Uterus (tissue), 4 donors: ENCODE data around the gene ATP13A3. TPM values are rescaled to one million over a fixed set of nuclear protein-coding genes. Genes with fewer than 3 reads are reported as not detected.
"Not testable (repeated sequence)": the region's sequence is repeated elsewhere in the genome, so short reads cannot be mapped to it uniquely, and the experiment has no call there.

Source experiments
- DNase-seq, 2 donors: peaks; one replicate each; pipeline ENCODE4 v3.0.0-alpha.2; 2019 to 2020
- H3K27ac ChIP-seq, 2 donors: fragments of 200-600 bp; sonication (generic); 1 replicate in 1 of 2; 2 replicates in 1 of 2; pipeline ENCODE4 v1.5.1; 2016 to 2018
- H3K27me3 ChIP-seq, 2 donors: fragments of 200-600 bp; sonication (generic); one replicate each; pipeline ENCODE4 v1.5.1; 2018 to 2019; ENCODE audit warnings: control low read depth in 1 of 2
- H3K36me3 ChIP-seq, 2 donors: fragments of 200-600 bp; sonication (generic); one replicate each; pipeline ENCODE4 v1.5.1; 2019; ENCODE audit warnings: control low read depth in 1 of 2
- H3K4me1 ChIP-seq, 2 donors: fragments of 200-600 bp; sonication (generic); one replicate each; pipeline ENCODE4 v1.5.1; 2018 to 2019; ENCODE audit warnings: control low read depth in 1 of 2
- H3K4me3 ChIP-seq, 2 donors: fragments of 200-600 bp; sonication (generic); 1 replicate in 1 of 2; 2 replicates in 1 of 2; pipeline ENCODE4 v1.5.1; 2018 to 2019; ENCODE audit warnings: mild to moderate bottlenecking in 1 of 2
- H3K9me3 ChIP-seq, 2 donors: fragments of 200-600 bp; sonication (generic); one replicate each; pipeline ENCODE4 v1.5.1; 2019; ENCODE audit warnings: control low read depth in 1 of 2
- POLR2A ChIP-seq, 2 donors: fragments of 450-650 bp; IDR thresholded peaks; one replicate each; pipeline ENCODE4 v1.6.1; 2016; ENCODE audit warnings: antibody characterized with exemption in 2 of 2, mild to moderate bottlenecking in 1 of 2, moderate library complexity in 1 of 2
- intact Hi-C: fragments of 100-400 bp; cut with DNase I; formaldehyde crosslinking; loops from one replicate; pipeline ENCODE4 v1.15.1; 2023; ENCODE audit warnings: low total_unique reads
- total RNA-seq, 4 donors: library from RNA; depleted of rRNA in 3 of 4; stranded (reverse); fragments of >200 nt in 3 of 4; gene quantifications; one replicate each; pipeline versions ENCODE4 v1.1.0 to v1.2.4, GENCODE V29; 2014 to 2023
- TF ChIP-seq, protein P1 (sequence below), 4 experiments: fragments of 200-600 bp in 2 of 4; fragments of 450-650 bp in 2 of 4; sonication (generic) in 2 of 4; IDR thresholded peaks; one replicate each; pipeline ENCODE4 v1.5.1; 2016 to 2019; ENCODE audit warnings: antibody characterized with exemption in 4 of 4, mild to moderate bottlenecking in 2 of 4, moderate library complexity in 1 of 4
- donor health status: DM: yes; HTN: yes; CAD: no.

ATP13A3 gene
- total RNA-seq, 4 donors from 2014 or later = 43.3 to 148 (median 82.9) TPM

DNA sequence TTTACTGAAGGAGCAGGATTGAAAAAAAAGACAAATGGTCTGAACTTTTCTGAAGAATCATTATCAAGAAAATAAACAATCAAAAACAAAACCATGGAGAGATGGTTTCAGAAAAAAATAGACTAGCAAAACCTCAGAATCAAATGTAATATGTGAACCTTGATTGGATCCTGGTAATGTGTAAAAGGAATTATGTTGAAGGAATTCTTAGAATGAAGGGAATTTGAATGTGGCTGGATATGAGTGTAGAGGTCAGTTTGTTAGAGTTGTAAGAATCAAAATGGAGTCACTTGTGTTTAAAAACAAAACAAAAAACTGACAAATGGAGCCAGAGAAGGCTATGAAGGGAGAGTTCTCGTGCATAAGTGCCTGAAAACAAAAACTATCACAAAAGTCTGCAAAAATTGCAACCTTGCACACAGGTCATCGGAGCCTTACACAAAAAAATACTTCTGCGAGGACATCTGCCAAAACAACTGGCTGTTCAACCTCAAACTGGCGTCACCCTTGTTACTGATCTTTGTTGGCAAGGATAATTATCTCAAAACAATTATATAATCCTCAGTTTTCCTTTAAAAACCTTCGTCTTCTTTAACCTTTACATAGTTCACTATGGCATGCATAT lies 19.1 kb upstream of the ATP13A3 start:
- H3K9me3 ChIP-seq = no peaks in the 10 kb centered on the region
- no peak overlapping the region for H3K27ac ChIP-seq
- no peaks in the 10 kb centered on the region for H3K27me3 ChIP-seq
- DNase-seq = no peak
- TF ChIP-seq POLR2A (IDR thresholded peaks at IDR 0.05) = no peak
- TF ChIP-seq, protein P1, sequence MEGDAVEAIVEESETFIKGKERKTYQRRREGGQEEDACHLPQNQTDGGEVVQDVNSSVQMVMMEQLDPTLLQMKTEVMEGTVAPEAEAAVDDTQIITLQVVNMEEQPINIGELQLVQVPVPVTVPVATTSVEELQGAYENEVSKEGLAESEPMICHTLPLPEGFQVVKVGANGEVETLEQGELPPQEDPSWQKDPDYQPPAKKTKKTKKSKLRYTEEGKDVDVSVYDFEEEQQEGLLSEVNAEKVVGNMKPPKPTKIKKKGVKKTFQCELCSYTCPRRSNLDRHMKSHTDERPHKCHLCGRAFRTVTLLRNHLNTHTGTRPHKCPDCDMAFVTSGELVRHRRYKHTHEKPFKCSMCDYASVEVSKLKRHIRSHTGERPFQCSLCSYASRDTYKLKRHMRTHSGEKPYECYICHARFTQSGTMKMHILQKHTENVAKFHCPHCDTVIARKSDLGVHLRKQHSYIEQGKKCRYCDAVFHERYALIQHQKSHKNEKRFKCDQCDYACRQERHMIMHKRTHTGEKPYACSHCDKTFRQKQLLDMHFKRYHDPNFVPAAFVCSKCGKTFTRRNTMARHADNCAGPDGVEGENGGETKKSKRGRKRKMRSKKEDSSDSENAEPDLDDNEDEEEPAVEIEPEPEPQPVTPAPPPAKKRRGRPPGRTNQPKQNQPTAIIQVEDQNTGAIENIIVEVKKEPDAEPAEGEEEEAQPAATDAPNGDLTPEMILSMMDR (IDR thresholded peaks at IDR 0.05) = no peak
- H3K4me3 ChIP-seq = no peak overlapping the region
- intact Hi-C loops = no loop called here
- no peaks in the 10 kb centered on the region for H3K4me1 ChIP-seq
- no peaks in the 10 kb centered on the region for H3K36me3 ChIP-seq

DNA sequence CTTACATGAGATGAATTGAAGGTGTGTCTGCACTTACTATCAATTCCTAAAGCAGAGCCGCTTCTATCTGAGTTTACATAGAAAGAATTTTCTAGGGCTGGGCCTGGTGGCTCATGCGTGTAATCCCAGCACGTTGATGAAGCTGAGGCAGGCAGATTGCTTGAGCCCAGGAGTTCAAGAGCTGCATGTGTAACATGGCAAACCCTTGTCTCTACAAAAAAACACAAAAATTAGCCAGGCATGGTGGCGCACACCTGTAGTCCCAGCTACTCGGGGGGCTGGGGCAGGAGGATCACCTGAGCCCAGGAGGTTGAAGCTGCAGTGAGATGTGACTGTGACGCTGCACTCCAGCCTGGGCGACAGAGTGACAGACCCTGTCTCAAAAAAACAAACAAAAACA lies 18.1 kb upstream of the ATP13A3 start:
- no peaks in the 10 kb centered on the region for H3K4me1 ChIP-seq
- H3K27ac ChIP-seq = no peak overlapping the region
- TF ChIP-seq, protein P1 (IDR thresholded peaks at IDR 0.05) = no peak
- TF ChIP-seq POLR2A (IDR thresholded peaks at IDR 0.05) = no peak

DNA sequence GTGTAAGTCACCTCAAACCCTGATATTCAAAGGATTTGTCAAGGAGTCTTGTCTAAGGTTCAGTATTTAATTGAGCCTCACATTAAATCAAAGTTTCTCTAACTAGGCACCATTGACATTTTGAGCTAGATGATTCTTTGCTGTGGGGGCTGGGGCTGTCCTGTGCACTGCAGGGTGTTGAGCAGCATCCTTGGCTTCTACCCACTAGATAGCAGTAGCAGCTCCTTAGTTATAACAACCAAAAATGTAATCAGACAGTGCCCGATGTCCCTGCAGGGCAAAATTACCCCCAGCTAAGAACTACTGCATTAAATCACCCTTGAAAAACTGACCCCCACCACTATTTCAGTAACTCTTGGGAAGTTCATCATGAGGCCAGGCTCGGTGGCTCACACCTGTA lies 17.3 kb upstream of the ATP13A3 start:
- H3K27ac ChIP-seq = no peak overlapping the region
- intact Hi-C loops = no loop called here
- DNase-seq = no peak
- no peaks in the 10 kb centered on the region for H3K27me3 ChIP-seq
- no peaks in the 10 kb centered on the region for H3K4me1 ChIP-seq
- H3K36me3 ChIP-seq = no peaks in the 10 kb centered on the region
- H3K4me3 ChIP-seq = no peak overlapping the region
- no peaks in the 10 kb centered on the region for H3K9me3 ChIP-seq
- TF ChIP-seq, protein P1 (IDR thresholded peaks at IDR 0.05) = no peak
- TF ChIP-seq POLR2A (IDR thresholded peaks at IDR 0.05) = no peak

More for the DNA sequence above, 18.1 kb upstream of the ATP13A3 start:
- no peaks in the 10 kb centered on the region for H3K27me3 ChIP-seq
- H3K9me3 ChIP-seq = no peaks in the 10 kb centered on the region
- intact Hi-C loops = no loop called here
- no peak overlapping the region for H3K4me3 ChIP-seq
- DNase-seq = no peak
- H3K36me3 ChIP-seq = no peaks in the 10 kb centered on the region

DNA sequence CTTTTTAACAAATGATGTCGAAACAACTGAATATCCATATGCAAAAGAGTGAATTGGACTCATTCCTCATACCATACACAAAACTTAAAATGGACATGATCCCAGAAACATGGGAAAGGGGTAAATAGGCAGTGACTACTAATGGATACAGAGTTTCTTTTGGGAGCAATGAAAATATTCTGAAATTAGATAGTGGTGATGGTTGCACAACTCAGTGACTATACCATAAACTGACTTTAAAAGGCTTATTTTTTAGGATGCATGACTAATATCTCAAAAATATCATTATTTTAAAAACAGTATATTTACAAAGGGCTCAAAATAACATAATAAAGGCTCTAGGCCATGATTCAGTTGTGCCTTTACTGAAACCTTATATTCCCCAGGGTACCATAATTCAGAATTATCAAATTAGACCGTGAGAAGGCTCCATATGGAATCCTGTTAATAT lies 16.3 kb upstream of the ATP13A3 start:
- TF ChIP-seq, protein P1 (IDR thresholded peaks at IDR 0.05) = no peak
- TF ChIP-seq POLR2A (IDR thresholded peaks at IDR 0.05) = no peak
- Histone ChIP-seq H3K4me1 (no peaks in the 10 kb centered on the region), H3K27me3 (no peaks in the 10 kb centered on the region), H3K4me3 (no peak overlapping the region), H3K36me3 (no peaks in the 10 kb centered on the region), H3K9me3 (no peaks in the 10 kb centered on the region), H3K27ac (no peak overlapping the region)
- intact Hi-C loops = no loop called here
- no peak for DNase-seq

DNA sequence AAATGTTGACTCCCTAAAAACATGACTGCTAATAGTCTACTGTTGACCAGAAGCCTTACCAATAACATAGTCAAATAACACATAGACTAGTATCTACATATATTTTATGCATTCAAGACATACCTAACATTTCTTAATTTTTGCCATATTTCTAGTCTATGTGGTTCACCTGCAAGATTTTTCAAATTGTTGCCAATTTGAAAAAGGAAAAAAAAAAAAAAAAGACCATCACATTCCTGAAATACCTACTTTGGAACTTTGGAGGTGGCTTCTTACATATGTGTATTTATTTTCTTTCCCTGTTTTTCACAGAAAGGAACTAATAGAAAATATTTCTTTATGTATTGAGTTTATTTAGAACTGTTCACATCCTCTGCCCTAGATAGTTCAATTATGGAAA lies 13.4 kb upstream of the ATP13A3 start:
- DNase-seq = no peak
- Histone ChIP-seq H3K4me1 (no peaks in the 10 kb centered on the region), H3K4me3 (no peak overlapping the region), H3K27me3 (no peaks in the 10 kb centered on the region), H3K9me3 (no peaks in the 10 kb centered on the region), H3K27ac (no peak overlapping the region), H3K36me3 (no peaks in the 10 kb centered on the region)
- no peak for TF ChIP-seq POLR2A (IDR thresholded peaks at IDR 0.05)
- TF ChIP-seq, protein P1 (IDR thresholded peaks at IDR 0.05) = no peak
- intact Hi-C loops = no loop called here

DNA sequence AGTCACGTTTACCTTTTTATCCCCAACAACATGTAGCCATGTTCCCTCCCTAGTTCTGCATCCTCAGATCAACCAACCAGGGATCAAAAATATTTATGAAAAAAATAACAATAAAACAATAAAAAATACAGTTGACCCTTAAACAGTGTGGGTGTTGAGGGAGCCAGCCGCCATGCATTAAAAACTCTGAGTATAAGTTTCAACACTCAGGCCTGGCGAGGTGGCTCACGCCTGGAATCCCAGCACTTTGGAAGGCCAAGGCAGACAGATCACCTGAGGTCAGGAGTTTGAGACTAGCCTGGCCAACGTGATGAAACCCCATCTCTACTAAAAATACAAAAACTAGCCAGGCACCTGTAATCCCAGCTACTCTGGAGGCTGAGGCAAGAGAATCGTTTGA lies 12.7 kb upstream of the ATP13A3 start:
- intact Hi-C loops, H3K4me1 ChIP-seq, H3K9me3 ChIP-seq, H3K27me3 ChIP-seq, H3K4me3 ChIP-seq, DNase-seq, H3K27ac ChIP-seq, H3K36me3 ChIP-seq: not testable (repeated sequence)
